ENCODE results near the gene CDK16. TPM values are rescaled to one million over a fixed set of nuclear protein-coding genes. Genes with fewer than 3 reads are reported as not detected.
"Not testable (repeated sequence)": the region's sequence is repeated elsewhere in the genome, so short reads cannot be mapped to it uniquely, and the experiment has no call there.

Gene CDK16
- total and polyA plus RNA-seq, 8 donors: 81.1 to 113 (median 96.1) TPM

- H3K27me3 ChIP-seq: no peaks in the 10 kb centered on the region
These were observed 28.9 kb downstream of the CDK16 start for GRCh38 chrX:47247206-47247998.

DNA sequence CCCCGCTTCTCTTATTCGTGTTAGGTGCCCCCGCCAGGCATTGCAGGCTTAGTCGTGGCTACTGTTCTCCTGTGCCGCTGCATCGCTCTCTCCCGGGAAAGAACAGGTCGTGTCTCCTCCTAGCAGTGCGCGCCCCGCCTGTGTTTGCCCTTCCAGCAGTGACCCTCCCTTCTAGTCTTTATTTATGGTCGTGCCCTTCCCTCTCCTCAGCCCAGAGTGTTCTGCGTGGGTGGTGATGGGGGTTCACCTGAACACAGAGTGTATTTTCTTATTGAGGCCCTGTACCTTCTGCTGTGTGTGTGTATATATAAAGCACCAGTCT is 29.5 kb downstream of the CDK16 start:
- Histone ChIP-seq H3K36me3 (peaks cover 0 to 37% of the 10 kb centered on the region in 2 donors), H3K4me3 (no peak overlapping the region), H3K27ac (no peak overlapping the region), H3K27me3 (no peaks in the 10 kb centered on the region), H3K9me3 (no peaks in the 10 kb centered on the region), H3K4me1 (no peaks in the 10 kb centered on the region)
- DNase-seq (no peak), ATAC-seq (peak; percentile 14)
- intact Hi-C loops (cut with DNase I): no loop called here
- TF ChIP-seq, protein P1, sequence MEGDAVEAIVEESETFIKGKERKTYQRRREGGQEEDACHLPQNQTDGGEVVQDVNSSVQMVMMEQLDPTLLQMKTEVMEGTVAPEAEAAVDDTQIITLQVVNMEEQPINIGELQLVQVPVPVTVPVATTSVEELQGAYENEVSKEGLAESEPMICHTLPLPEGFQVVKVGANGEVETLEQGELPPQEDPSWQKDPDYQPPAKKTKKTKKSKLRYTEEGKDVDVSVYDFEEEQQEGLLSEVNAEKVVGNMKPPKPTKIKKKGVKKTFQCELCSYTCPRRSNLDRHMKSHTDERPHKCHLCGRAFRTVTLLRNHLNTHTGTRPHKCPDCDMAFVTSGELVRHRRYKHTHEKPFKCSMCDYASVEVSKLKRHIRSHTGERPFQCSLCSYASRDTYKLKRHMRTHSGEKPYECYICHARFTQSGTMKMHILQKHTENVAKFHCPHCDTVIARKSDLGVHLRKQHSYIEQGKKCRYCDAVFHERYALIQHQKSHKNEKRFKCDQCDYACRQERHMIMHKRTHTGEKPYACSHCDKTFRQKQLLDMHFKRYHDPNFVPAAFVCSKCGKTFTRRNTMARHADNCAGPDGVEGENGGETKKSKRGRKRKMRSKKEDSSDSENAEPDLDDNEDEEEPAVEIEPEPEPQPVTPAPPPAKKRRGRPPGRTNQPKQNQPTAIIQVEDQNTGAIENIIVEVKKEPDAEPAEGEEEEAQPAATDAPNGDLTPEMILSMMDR (IDR thresholded peaks at IDR 0.05): no peak

More at GRCh38 chrX:47247206-47247998, 28.9 kb downstream of the CDK16 start:
- Histone ChIP-seq H3K27ac (no peak overlapping the region), H3K9me3 (no peaks in the 10 kb centered on the region), H3K4me1 (no peaks in the 10 kb centered on the region), H3K36me3 (peaks cover 0 to 41% of the 10 kb centered on the region in 2 donors), H3K4me3 (no peak overlapping the region)
- TF ChIP-seq, protein P1 (IDR thresholded peaks at IDR 0.05): no peak
- ATAC-seq (no peak), DNase-seq (no peak)
- intact Hi-C loops (cut with DNase I): no loop called here

- Histone ChIP-seq H3K36me3 (peaks cover 0 to 32% of the 10 kb centered on the region in 2 donors), H3K9me3 (no peaks in the 10 kb centered on the region), H3K4me3 (no peak overlapping the region), H3K27me3 (no peaks in the 10 kb centered on the region), H3K27ac (no peak overlapping the region), H3K4me1 (no peaks in the 10 kb centered on the region)
- intact Hi-C loops (cut with DNase I): no loop called here
- no peak for ATAC-seq
- TF ChIP-seq, protein P1 (IDR thresholded peaks at IDR 0.05): no peak
- DNase-seq: no peak
These were observed 30.1 kb downstream of the CDK16 start for GRCh38 chrX:47248576-47248975.

- TF ChIP-seq, protein P1 (IDR thresholded peaks at IDR 0.05): no peak
- H3K4me1 ChIP-seq: no peaks in the 10 kb centered on the region
- no peak overlapping the region for H3K27ac ChIP-seq
- no peak for DNase-seq
- no peak for ATAC-seq
- intact Hi-C loops (cut with DNase I): no loop called here
- no peaks in the 10 kb centered on the region for H3K27me3 ChIP-seq
- peaks cover 0 to 24% of the 10 kb centered on the region in 2 donors for H3K36me3 ChIP-seq
- no peak overlapping the region for H3K4me3 ChIP-seq
- no peaks in the 10 kb centered on the region for H3K9me3 ChIP-seq
These were observed 31.5 kb downstream of the CDK16 start for GRCh38 chrX:47250017-47250347.

- H3K36me3 ChIP-seq; H3K27ac ChIP-seq; ATAC-seq; H3K9me3 ChIP-seq; H3K4me1 ChIP-seq; H3K27me3 ChIP-seq; intact Hi-C loops (cut with DNase I); DNase-seq; H3K4me3 ChIP-seq: not testable (repeated sequence)
These were observed 39.1 kb downstream of the CDK16 start for GRCh38 chrX:47257620-47258019.

Data from left lung (tissue), 10 donors.